HEK293 (cell line): ENCODE data around the gene OR52A5.

ENCODE experiments used
- CTCF ChIA-PET: fragments of 350-600 bp; formaldehyde crosslinking; extraction: SDS; loops from one replicate; lab custom pipeline; 2021; ENCODE audit warnings: antibody characterized with exemption; lab: Yijun Ruan, JAX
- POLR2A ChIA-PET: fragments of 300-600 bp; formaldehyde crosslinking; extraction: SDS; loops from one replicate; lab custom pipeline; 2020; ENCODE audit warnings: antibody characterized with exemption, inconsistent platforms; lab: Yijun Ruan, JAX
- H3K27ac ChIP-seq: fragments of 200-500 bp; sonication (Bioruptor generic); 2 replicates; pipeline ENCODE4 v1.5.1; 2014; ENCODE audit warnings: low read depth, low read length, control low read depth, inconsistent platforms; ENCODE audit errors: extremely low read depth
- H3K36me3 ChIP-seq, 2 experiments: fragments of 200-500 bp in 1 of 2; sonication (Bioruptor generic) in 1 of 2; 1 replicate in 1 of 2; 2 replicates in 1 of 2; pipeline ENCODE4 v1.5.1; 2014 to 2017; ENCODE audit warnings: inconsistent platforms in 2 of 2, low read length in 2 of 2; ENCODE audit not compliant: control insufficient read depth in 2 of 2, insufficient read depth in 1 of 2
- H3K4me1 ChIP-seq: fragments of 200-500 bp; sonication (Bioruptor generic); 2 replicates; pipeline ENCODE4 v1.5.1; 2014; ENCODE audit warnings: mild to moderate bottlenecking, low read length, inconsistent platforms; ENCODE audit not compliant: control insufficient read depth, insufficient read depth
- H3K4me3 ChIP-seq: 2 replicates; pipeline ENCODE4 v1.5.1; 2011; ENCODE audit warnings: low read depth, mild to moderate bottlenecking, control low read depth, low read length, moderate library complexity
- H3K9me3 ChIP-seq: fragments of 200-500 bp; sonication (Bioruptor generic); 2 replicates; pipeline ENCODE4 v1.5.1; 2014; ENCODE audit warnings: low read depth, low read length, inconsistent platforms; ENCODE audit not compliant: control insufficient read depth, insufficient read depth
- AEBP2 ChIP-seq: fragments of 450-650 bp; formaldehyde crosslinking; IDR thresholded peaks from 2 replicates; pipeline ENCODE4 v1.5.1; 2016; ENCODE audit warnings: missing biosample characterization, missing genetic modification characterization, borderline replicate concordance
- REST ChIP-seq: fragments of 450-650 bp; formaldehyde crosslinking; IDR thresholded peaks from 2 replicates; pipeline ENCODE4 v1.5.1; 2016; ENCODE audit warnings: missing biosample characterization, missing genetic modification characterization
- ZFP37 ChIP-seq: fragments of 450-650 bp; formaldehyde crosslinking; IDR thresholded peaks from 2 replicates; pipeline ENCODE4 v1.5.1; 2016; ENCODE audit warnings: missing biosample characterization, missing genetic modification characterization
- ZNF112 ChIP-seq: fragments of 450-650 bp; formaldehyde crosslinking; IDR thresholded peaks from 2 replicates; pipeline ENCODE4 v1.5.0; 2017; ENCODE audit warnings: missing biosample characterization, missing genetic modification characterization
- ZNF114 ChIP-seq: fragments of 450-650 bp; formaldehyde crosslinking; IDR thresholded peaks from 2 replicates; pipeline ENCODE4 v1.5.0; 2017; ENCODE audit warnings: missing biosample characterization, missing genetic modification characterization
- ZNF175 ChIP-seq: fragments of 450-650 bp; formaldehyde crosslinking; IDR thresholded peaks from 2 replicates; pipeline ENCODE4 v1.5.1; 2016; ENCODE audit warnings: missing biosample characterization, missing genetic modification characterization
- ZNF311 ChIP-seq: fragments of 450-650 bp; formaldehyde crosslinking; IDR thresholded peaks from 2 replicates; pipeline ENCODE4 v1.5.1; 2017; ENCODE audit warnings: missing biosample characterization, missing genetic modification characterization, borderline replicate concordance
- ZNF354C ChIP-seq: fragments of 450-650 bp; formaldehyde crosslinking; IDR thresholded peaks from 2 replicates; pipeline ENCODE4 v1.5.1; 2016; ENCODE audit warnings: missing biosample characterization, missing genetic modification characterization, low read depth, borderline replicate concordance
- ZNF404 ChIP-seq: fragments of 450-650 bp; formaldehyde crosslinking; IDR thresholded peaks from 2 replicates; pipeline ENCODE4 v1.5.1; 2017; ENCODE audit warnings: missing biosample characterization, missing genetic modification characterization
- ZNF416 ChIP-seq: fragments of 450-650 bp; formaldehyde crosslinking; IDR thresholded peaks from 2 replicates; pipeline ENCODE4 v1.5.1; 2016; ENCODE audit warnings: missing biosample characterization, missing genetic modification characterization
- ZNF529 ChIP-seq: fragments of 450-650 bp; formaldehyde crosslinking; IDR thresholded peaks from 2 replicates; pipeline ENCODE4 v1.5.1; 2017; ENCODE audit warnings: missing genetic modification characterization, missing biosample characterization; ENCODE audit not compliant: insufficient replicate concordance
- ZNF544 ChIP-seq: fragments of 450-650 bp; formaldehyde crosslinking; IDR thresholded peaks from 2 replicates; pipeline ENCODE4 v1.5.0; 2017; ENCODE audit warnings: missing biosample characterization, missing genetic modification characterization
- ZNF792 ChIP-seq: fragments of 450-650 bp; formaldehyde crosslinking; IDR thresholded peaks from 2 replicates; pipeline ENCODE4 v1.5.1; 2016; ENCODE audit warnings: missing biosample characterization, missing genetic modification characterization
- ZSCAN16 ChIP-seq: fragments of 450-650 bp; formaldehyde crosslinking; IDR thresholded peaks from 2 replicates; pipeline ENCODE4 v1.5.1; 2016; ENCODE audit warnings: missing biosample characterization, missing genetic modification characterization
- TF ChIP-seq, protein P1 (sequence below): sonication (generic); formaldehyde crosslinking; IDR thresholded peaks from 2 replicates; pipeline ENCODE4 v1.8.1; 2022; ENCODE audit warnings: mild to moderate bottlenecking, moderate library complexity, missing genetic modification reagents
- TF ChIP-seq, protein P2 (sequence below): fragments of 450-650 bp; IDR thresholded peaks from 2 replicates; pipeline ENCODE4 v1.5.1; 2018; ENCODE audit warnings: missing biosample characterization, mild to moderate bottlenecking, missing genetic modification characterization

Gene OR52A5

GRCh38 chr11:5129457-5129877 lies 8.7 kb downstream of the OR52A5 start:
- no peaks in the 10 kb centered on the region for H3K9me3 ChIP-seq
- no peak overlapping the region for H3K27ac ChIP-seq
- no peak overlapping the region for H3K4me3 ChIP-seq
- POLR2A ChIA-PET, result no interaction called here
- TF ChIP-seq ZNF792 (tag by site-specific recombination), result no peak
- TF ChIP-seq, all 188 proteins: peak for 0
- Histone ChIP-seq H3K36me3 (no peaks in the 10 kb centered on the region), H3K4me1 (no peaks in the 10 kb centered on the region)
- CTCF ChIA-PET, result interaction anchor here (0.6 kb wide), 1 partner anchor 250 kb away, joined by 3 read pairs; no protein-coding TSS in a partner anchor

DNA sequence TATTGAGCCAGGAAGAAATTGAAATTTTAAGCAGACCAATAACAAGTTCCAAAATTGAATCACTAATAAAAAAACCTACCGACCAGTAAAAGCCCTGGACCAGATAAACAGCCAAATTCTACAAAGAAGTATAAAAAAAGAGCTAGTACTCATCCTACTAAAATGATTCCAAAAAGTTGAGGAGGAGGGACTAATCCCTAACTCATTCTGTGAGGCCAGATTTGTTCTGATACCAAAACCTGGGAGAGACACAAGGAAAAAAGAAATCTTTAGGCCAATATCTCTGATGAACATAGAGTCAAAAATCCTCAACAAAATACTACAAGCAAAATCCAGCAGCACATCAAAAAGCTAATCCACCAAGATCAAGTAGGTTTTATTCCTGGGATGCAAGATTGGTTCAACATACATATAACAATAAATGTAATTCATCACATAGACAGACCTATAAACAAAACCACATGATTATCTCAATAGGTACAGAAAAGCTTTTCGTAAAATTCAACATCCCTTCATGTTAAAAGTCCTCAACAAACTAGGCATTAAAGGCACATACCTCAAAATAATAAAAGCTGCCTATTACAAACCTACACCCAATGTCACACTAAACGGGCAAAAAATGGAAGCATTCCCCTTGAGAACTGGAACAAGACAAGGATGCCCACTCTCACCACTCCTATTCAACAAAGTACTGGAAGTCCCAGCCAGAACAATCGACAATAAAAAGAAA lies 13.1 kb downstream of the OR52A5 start:
- no peaks in the 10 kb centered on the region for H3K36me3 ChIP-seq
- H3K9me3 ChIP-seq, result no peaks in the 10 kb centered on the region
- CTCF ChIA-PET, result interaction anchor here (0.5 to 2.5 kb wide), 12 partner anchors 8 to 277 kb away, joined by 3 to 10 read pairs (median 4); no protein-coding TSS in a partner anchor
- POLR2A ChIA-PET, result no interaction called here
- H3K27ac ChIP-seq, result no peak overlapping the region
- TF ChIP-seq ZNF404 (tag by site-specific recombination), result no peak
- no peak for TF ChIP-seq ZFP37 (tag by site-specific recombination)
- TF ChIP-seq ZNF354C, result no peak
- no peak for TF ChIP-seq ZNF311 (tag by site-specific recombination)
- TF ChIP-seq REST, result no peak
- TF ChIP-seq ZSCAN16, result no peak
- TF ChIP-seq ZNF529, result no peak
- TF ChIP-seq ZNF175 (tag by site-specific recombination), result no peak
- TF ChIP-seq ZNF416 (tag by site-specific recombination), result no peak
- TF ChIP-seq ZNF114, result no peak
- TF ChIP-seq ZNF544 (tag by site-specific recombination), result no peak
- TF ChIP-seq, protein P1, sequence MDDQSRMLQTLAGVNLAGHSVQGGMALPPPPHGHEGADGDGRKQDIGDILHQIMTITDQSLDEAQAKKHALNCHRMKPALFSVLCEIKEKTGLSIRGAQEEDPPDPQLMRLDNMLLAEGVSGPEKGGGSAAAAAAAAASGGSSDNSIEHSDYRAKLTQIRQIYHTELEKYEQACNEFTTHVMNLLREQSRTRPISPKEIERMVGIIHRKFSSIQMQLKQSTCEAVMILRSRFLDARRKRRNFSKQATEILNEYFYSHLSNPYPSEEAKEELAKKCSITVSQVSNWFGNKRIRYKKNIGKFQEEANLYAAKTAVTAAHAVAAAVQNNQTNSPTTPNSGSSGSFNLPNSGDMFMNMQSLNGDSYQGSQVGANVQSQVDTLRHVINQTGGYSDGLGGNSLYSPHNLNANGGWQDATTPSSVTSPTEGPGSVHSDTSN (CRISPR knock-in tag), result no peak
- TF ChIP-seq ZNF112 (tag by site-specific recombination), result no peak
- TF ChIP-seq, protein P2, sequence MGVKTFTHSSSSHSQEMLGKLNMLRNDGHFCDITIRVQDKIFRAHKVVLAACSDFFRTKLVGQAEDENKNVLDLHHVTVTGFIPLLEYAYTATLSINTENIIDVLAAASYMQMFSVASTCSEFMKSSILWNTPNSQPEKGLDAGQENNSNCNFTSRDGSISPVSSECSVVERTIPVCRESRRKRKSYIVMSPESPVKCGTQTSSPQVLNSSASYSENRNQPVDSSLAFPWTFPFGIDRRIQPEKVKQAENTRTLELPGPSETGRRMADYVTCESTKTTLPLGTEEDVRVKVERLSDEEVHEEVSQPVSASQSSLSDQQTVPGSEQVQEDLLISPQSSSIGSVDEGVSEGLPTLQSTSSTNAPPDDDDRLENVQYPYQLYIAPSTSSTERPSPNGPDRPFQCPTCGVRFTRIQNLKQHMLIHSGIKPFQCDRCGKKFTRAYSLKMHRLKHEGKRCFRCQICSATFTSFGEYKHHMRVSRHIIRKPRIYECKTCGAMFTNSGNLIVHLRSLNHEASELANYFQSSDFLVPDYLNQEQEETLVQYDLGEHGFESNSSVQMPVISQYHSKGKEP (tag by site-specific recombination), result no peak
- no peak for TF ChIP-seq AEBP2
- H3K4me1 ChIP-seq, result no peaks in the 10 kb centered on the region
- no peak overlapping the region for H3K4me3 ChIP-seq
